Mucosa of descending colon (tissue), 3 donors: ENCODE measurements around the gene GPX5. TPM values are rescaled to one million over a fixed set of nuclear protein-coding genes. Genes with fewer than 3 reads are reported as not detected.

Experiments used
- ATAC-seq: fragments of 200-7000 bp; cut with Tn5 transposase; one replicate; pipeline ENCODE4 v1.9.1; 2020; ENCODE audit warnings: mild to moderate bottlenecking, moderate library complexity
- DNase-seq, 3 donors: peaks; one replicate each; pipeline ENCODE4 v3.0.0-alpha.2; 2020
- H3K36me3 ChIP-seq: fragments of 200-600 bp; one replicate; pipeline ENCODE4 v1.8.0; 2021; ENCODE audit warnings: low read depth, mild to moderate bottlenecking
- H3K4me1 ChIP-seq: fragments of 200-600 bp; one replicate; pipeline ENCODE4 v1.8.0; 2021; ENCODE audit warnings: low read depth, mild to moderate bottlenecking
- H3K4me3 ChIP-seq: fragments of 200-600 bp; one replicate; pipeline ENCODE4 v1.8.0; 2021; ENCODE audit warnings: mild to moderate bottlenecking
- H3K9me3 ChIP-seq: fragments of 200-600 bp; one replicate; pipeline ENCODE4 v1.8.0; 2021; ENCODE audit warnings: mild to moderate bottlenecking
- CTCF ChIP-seq: fragments of 200-600 bp; IDR thresholded peaks from one replicate; pipeline ENCODE4 v1.8.0; 2022; ENCODE audit warnings: antibody characterized with exemption, mild to moderate bottlenecking
- intact Hi-C, 2 donors: fragments of 100-400 bp; cut with DNase I in 1 of 2; cut with micrococcal nuclease in 1 of 2; formaldehyde crosslinking; loops; one replicate each; pipeline versions ENCODE4 v1.11.0 to v1.11.1; 2022; cut with DNase I, micrococcal nuclease
- total RNA-seq, 3 donors: library from RNA; stranded (reverse); fragmentation: NEBNext Ultra II Directional in 2 of 3; extraction: Animal tissue kit (Norgen Biotek cat#: 25700) in 2 of 3; gene quantifications; one replicate each; pipeline versions ENCODE4 v1.2.1 to v1.2.4, GENCODE V29; 2021 to 2023
- donor health status: DM: no; HTN: no; CAD: no; lungs with moderate emphysema.
- donor health status: DM: no; HTN: no; CAD: no.
- donor health status: DM: no; HTN: yes; CAD: no.

GPX5 gene
- total RNA-seq, 3 donors from 2014 or later, result not detected

- intact Hi-C loops, result no loop called here
- ATAC-seq, result no peak
- Histone ChIP-seq H3K4me1 (no peaks in the 10 kb centered on the region), H3K9me3 (no peaks in the 10 kb centered on the region), H3K36me3 (no peaks in the 10 kb centered on the region), H3K4me3 (no peak overlapping the region)
- DNase-seq, result no peak
- TF ChIP-seq CTCF, result no peak
These were observed 9.2 kb downstream of the GPX5 start for GRCh38 chr6:28534875-28535274.

- Histone ChIP-seq H3K36me3 (no peaks in the 10 kb centered on the region), H3K4me1 (no peaks in the 10 kb centered on the region), H3K9me3 (no peaks in the 10 kb centered on the region), H3K4me3 (no peak overlapping the region)
- ATAC-seq, result no peak
- DNase-seq, result no peak
- intact Hi-C loops, result no loop called here
- TF ChIP-seq CTCF, result no peak
These were observed 11.4 kb downstream of the GPX5 start for GRCh38 chr6:28537065-28537464.

- no peak overlapping the region for H3K4me3 ChIP-seq
- intact Hi-C loops, result no loop called here
- ATAC-seq, result no peak
- no peaks in the 10 kb centered on the region for H3K36me3 ChIP-seq
- TF ChIP-seq CTCF, result no peak
- no peaks in the 10 kb centered on the region for H3K9me3 ChIP-seq
- no peak for DNase-seq
- no peaks in the 10 kb centered on the region for H3K4me1 ChIP-seq
These were observed 11.9 kb downstream of the GPX5 start for GRCh38 chr6:28537509-28538140.

GRCh38 chr6:28541996-28542395, 16.3 kb downstream of the GPX5 start:
- Histone ChIP-seq H3K4me1 (no peaks in the 10 kb centered on the region), H3K4me3 (no peak overlapping the region), H3K9me3 (no peaks in the 10 kb centered on the region), H3K36me3 (no peaks in the 10 kb centered on the region)
- no peak for TF ChIP-seq CTCF
- intact Hi-C loops, result no loop called here
- DNase-seq (no peak), ATAC-seq (no peak)

GRCh38 chr6:28542440-28543296, 17.0 kb downstream of the GPX5 start:
- H3K4me1 ChIP-seq, result no peaks in the 10 kb centered on the region
- no peaks in the 10 kb centered on the region for H3K9me3 ChIP-seq
- DNase-seq (peak; percentile 51 to 68 (median 61)), ATAC-seq (peak; percentile 80)
- intact Hi-C loops, result no loop called here
- no peaks in the 10 kb centered on the region for H3K36me3 ChIP-seq
- no peak overlapping the region for H3K4me3 ChIP-seq
- no peak for TF ChIP-seq CTCF
